Activated CD8-positive, alpha-beta memory T cell treated with anti-CD3 and anti-CD28 coated beads, Interleukin-2, amount 50 U/mL, for 1 hour (primary cell): ENCODE results near the gene CRISPLD2.

Experiments used
- DNase-seq: peaks from one replicate; pipeline ENCODE4 v3.0.0-alpha.2; 2020; ENCODE audit errors: extremely low read depth

Gene CRISPLD2

GRCh38 chr16:84800158-84800978 lies 19.4 kb upstream of the CRISPLD2 start:
- DNase-seq = no peak

DNA sequence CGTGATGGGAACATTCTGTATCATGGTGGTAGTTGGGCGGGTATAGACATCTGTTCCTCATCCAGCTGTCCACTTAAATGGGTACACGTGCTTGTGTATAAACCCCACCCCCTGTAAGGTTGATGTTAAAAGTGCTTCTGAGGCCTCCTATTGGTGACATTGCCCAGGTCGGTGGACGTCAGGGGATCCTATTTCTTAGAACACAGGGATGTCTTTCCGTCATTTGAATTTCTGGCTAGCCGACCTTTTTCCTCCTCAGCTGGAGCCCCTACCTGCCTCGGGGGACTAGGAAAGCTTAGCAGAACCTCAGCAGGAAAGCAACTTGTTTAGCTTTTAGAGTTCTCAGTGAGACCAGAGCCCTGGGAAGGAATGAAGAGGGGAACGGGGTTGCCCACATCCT lies 16.6 kb upstream of the CRISPLD2 start:
- DNase-seq = no peak

DNA sequence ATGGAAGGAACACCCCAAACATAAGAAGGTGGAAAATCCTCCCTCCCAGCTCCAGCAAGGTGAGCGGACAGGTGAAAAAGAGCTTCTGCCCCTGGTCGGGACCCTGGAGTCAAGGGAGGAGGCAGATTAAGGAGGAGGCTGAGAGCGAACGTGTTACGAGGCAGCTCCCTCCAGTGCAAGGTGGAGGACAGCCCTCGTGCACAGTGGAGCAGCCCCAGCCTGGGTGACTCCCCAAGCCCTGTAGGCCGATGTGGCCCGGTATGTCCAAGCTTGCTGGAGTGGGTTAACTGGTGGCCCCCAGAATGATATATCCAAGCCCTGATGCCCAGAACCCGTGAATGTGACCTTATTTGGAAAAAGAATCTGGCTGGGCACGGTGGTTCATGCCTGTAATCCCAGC lies 15.5 kb upstream of the CRISPLD2 start:
- DNase-seq = no peak

DNA sequence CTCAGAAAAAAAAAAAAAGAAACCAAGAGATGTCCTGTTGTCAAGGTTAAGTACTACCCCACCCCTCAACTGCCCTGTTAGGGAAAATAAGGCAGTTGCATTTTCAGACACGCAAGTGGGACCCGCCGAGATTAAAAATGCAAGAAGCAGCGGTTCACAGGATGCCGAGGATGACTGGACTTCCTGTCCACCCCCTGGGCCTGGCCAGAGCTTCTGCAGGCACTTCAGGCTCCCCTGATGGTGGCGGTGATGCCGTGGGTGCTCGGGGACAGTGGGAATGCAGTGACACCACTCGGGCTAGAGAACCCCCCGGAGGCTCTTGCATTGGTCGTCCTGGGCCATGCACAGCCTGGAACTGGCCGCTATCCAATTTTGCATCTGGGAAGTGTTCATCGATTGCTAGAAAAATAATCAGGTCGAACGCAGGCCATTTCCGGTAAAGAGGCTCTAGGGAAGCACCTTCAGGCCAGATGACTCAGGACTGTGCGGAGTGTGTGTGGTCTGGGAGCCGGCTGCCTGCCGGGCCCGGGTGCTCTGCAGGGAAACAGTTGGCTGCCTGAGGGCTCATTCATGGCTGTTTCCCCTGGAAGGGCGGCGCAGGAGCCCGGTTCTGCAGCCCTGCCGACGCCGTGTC lies 13.4 kb upstream of the CRISPLD2 start:
- DNase-seq = no peak

- DNase-seq = no peak
Observed at GRCh38 chr16:84806890-84807258, 12.9 kb upstream of the CRISPLD2 start.

DNA sequence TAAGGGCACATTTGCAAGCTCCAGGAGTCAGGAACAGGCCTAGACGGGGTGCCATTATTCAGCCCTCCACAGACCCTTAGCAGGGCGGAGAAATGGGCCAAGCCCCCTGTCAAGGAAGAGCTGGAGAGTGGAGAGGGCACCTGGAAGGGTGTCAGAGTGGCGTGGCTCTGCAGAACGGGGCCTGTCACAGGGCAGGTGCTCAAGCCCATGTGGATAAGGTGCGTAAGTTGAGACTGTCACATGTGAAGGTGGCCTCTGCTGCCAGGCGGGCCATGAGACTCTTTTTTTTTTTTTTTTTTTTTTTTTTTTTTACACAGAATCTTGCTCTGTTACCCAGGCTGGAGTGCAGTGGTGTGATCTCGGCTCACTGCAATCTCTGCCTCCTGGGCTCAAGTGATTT lies 12.0 kb upstream of the CRISPLD2 start:
- no peak for DNase-seq

DNA sequence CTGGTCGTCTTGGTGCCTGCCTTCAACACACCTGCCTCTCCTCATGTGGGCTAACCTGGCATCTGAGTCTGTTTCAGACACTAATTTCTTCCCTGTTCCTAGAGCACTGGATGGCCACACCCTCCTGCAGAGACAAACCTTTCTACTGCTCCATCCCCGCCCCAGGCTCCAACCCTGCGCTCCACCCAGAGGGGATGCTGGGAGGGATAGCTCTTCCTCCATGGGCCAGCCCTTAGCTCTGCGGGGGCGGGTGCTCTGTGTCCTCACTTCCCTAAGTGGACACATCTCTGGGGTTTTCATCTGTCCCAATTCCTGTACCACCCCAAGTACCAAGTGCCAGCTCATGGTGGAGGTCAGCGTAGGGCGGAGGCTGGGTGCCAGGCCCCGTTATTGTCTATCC lies 11.0 kb upstream of the CRISPLD2 start:
- no peak for DNase-seq

GRCh38 chr16:84810518-84811273 lies 9.1 kb upstream of the CRISPLD2 start:
- no peak for DNase-seq

DNA sequence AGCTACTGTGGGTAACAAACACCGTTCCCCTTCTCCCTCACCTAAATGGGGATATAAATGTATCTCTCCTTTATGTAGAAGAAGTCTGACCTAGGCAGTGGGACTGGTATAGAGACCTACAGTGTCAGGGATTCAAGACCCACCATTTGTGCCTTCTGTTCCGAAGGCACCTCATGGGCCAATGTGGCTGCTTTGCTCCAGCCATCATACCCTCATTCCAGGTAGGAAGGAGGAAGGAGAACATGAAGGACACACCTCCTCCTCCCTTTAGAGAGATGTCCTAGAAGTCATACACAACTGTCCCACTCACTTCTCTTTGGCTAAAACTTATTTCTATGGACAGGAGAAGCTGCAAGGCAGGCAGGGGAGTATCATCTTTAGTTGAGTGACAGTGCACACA lies 8.3 kb upstream of the CRISPLD2 start:
- no peak for DNase-seq

GRCh38 chr16:84813141-84813934 lies 6.4 kb upstream of the CRISPLD2 start:
- DNase-seq = no peak

- DNase-seq = no peak
Observed at GRCh38 chr16:84815462-84815861, 4.3 kb upstream of the CRISPLD2 start.

DNA sequence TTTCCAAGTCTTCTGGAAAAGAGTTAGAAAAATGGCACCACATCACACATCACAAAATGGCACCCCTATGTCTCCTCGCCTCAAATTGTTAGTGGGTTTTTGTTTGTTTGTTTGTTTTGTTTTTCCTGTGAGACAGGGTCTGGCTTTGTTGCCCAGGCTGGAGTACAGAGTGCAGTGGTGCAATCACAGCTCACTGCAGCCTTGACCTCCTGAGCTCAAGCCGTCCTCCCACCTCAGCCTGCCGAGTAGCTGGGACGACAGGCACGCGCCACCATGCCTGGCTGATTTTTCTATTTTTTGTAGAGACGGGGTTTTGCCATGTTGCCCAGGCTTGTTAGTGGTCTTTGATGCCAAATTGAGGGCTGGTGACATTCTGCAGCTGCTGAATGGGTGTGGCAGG lies 3.8 kb upstream of the CRISPLD2 start:
- DNase-seq = no peak

DNA sequence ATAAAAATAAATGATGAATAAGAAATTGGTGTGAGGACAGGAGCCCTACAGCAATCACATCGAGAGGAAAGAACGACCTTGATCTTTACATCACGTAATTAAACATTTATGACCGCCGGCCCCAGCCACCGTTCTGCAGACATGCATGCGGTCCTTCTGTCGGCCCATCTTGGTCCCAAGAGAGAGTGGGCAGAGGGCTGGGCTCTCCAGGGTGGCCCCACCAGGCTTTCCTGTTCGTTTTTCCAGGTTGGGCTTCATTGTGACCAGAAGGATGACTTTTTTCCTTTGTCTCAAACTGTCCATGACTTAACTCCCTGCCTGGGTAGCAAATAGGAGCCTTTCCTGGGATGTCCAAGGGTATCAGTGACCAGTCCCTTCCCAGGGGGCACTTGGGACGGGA lies 3.3 kb upstream of the CRISPLD2 start:
- no peak for DNase-seq

- DNase-seq = no peak
Observed at GRCh38 chr16:84817206-84817605, 2.6 kb upstream of the CRISPLD2 start.

DNA sequence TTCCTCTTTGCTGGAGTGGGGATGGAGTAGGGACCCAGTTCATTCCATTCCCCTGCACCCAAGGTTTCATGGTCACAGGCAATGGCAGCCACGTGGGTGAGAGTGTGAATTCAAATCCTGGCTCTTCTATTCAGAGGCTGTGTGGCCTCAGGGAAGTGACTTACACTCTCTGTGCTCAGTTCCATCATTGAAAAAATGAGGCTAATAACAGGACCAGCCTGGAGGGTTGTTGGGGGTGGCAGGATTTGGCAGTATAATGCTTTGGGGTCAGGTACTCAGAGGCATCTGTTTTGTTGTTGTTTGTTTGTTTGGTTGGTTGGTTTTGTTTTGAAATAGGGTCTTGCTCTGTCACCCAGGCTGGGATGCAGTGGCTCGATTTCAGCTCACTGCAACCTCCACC lies 2.2 kb upstream of the CRISPLD2 start:
- no peak for DNase-seq

GRCh38 chr16:84818133-84818532 lies 1.7 kb upstream of the CRISPLD2 start:
- DNase-seq = no peak

DNA sequence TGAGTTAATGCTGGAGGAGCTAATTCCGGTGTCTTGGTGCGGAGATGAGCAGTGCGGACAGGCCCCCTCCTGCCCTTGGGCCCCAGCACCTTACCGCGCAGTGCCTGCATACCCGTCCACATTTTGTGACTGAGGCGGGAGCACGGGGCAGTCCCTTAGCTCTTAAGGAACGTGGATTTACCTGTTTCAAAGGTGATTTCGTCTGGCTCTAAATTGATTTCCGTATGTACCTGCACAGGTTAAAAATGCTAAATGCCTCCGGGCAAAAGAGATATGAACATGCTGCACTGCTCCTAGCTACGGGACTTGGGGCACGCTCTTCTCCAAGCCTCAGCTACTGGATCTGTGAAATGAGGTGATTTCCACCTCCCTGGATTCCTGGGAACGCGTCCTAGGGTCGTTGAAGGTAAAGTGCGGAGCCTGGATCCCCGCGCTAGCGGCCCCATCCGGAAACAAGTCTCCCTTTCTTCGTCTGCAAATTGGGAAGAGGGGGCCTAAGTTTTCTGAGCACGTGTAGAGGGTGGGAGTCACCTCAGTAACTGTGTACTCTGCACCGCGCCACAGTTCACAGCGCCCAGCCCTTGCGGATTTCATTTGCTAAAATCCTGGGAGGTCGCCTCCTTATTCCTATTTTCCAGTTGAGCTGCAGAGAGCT lies 669 bp upstream of the CRISPLD2 start:
- no peak for DNase-seq

DNA sequence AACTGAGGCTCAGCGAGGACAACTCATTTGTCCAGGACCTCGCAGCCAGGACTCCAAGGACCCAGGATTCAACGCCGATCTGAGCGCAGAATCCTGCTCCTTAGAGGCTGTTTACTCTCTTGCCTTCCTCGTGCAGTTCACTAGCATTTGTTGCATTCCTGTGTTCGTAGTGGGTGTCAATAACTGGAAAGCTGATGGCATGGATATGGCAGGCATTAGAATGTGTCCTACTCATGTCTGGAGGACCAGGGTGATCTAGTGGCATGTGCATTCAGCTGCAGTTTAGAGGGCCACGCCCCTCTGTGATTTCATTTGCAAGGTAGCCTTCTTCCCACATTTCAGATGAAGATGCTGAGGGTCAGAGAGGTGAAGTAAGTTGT lies 510 bp downstream of the CRISPLD2 start:
- DNase-seq = no peak

DNA sequence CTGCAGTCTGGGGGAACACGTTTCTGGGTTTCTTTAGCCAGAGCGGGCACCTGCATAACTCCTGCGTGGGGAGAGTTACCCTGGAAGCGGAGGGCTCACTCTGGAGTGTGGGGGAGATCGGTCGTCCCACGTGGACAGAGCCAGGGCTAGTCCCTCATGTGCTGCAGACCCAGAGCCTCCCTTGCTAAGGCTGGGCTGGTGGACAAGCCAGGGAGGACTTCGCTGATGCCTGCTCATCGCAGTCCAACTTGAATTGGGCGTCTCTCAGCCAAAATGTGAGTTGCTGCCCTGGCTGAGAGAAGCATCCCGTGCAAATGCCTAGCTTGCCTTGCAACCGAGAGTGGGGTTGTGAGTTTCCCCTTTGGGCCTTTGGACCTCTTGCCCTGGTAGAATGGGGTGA lies 986 bp downstream of the CRISPLD2 start:
- no peak for DNase-seq

DNA sequence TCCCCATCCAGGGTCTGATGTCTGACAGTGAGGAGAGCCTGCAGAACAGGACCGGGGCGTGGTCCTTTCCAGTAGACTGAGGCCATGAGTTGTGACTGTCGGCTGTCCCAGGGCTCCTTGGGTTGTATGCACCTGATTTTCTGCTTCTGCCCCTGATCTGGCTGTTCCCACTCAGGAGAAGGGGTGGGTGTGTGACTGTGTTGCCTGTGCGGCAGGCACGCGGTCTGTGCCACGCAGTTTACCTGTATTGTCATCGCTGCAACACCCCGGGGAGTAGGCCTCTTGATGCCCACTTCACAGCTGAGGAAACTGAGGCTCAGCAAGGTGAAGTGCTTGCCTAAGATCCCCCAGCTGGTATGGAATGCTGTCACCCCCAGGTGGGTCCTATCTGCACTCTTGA lies 1.4 kb downstream of the CRISPLD2 start:
- no peak for DNase-seq
